B cell (primary cell): ENCODE results near the gene CAV3. TPM values are rescaled to one million over a fixed set of nuclear protein-coding genes. Genes with fewer than 3 reads are reported as not detected.

Experiments used
- ATAC-seq: fragments of 200-7000 bp; cut with Tn5 transposase; one replicate; pipeline ENCODE4 v1.10.0; 2021; ENCODE audit warnings: low read depth, mild to moderate bottlenecking, moderate number of reproducible peaks, moderate library complexity
- CTCF ChIA-PET: fragments of 350-600 bp; sonication (Branson Sonifier 250); formaldehyde crosslinking; loops from one replicate; lab custom pipeline; 2021; ENCODE audit warnings: antibody characterized with exemption, inconsistent platforms; lab: Charles Lee
- POLR2A ChIA-PET: fragments of 350-600 bp; sonication (Branson Sonifier 250); formaldehyde crosslinking; loops from one replicate; lab custom pipeline; 2021; ENCODE audit warnings: antibody characterized with exemption; lab: Charles Lee
- DNase-seq: peaks from one replicate; pipeline ENCODE4 v3.0.0; 2013
- H2AFZ ChIP-seq: 2 replicates; pipeline ENCODE4 v1.6.1; 2012; ENCODE audit warnings: mild to moderate bottlenecking, low read depth, low read length; ENCODE audit not compliant: insufficient read depth, poor library complexity, severe bottlenecking
- H3K27ac ChIP-seq, 2 donors: 1 replicate in 1 of 2; 2 replicates in 1 of 2; pipeline ENCODE4 v1.5.1; 2012 to 2013; ENCODE audit warnings: low read length in 2 of 2, mild to moderate bottlenecking in 2 of 2, moderate library complexity in 1 of 2
- H3K27me3 ChIP-seq, 4 experiments: fragments of 200-600 bp in 1 of 4; sonication (generic) in 1 of 4; replicated peaks in 1 of 4; 1 replicate in 2 of 4; 2 replicates in 2 of 4; pipeline versions ENCODE4 v1.6.1 to v1.7.0; 2013 to 2016; ENCODE audit warnings: low read length in 3 of 4, mild to moderate bottlenecking in 2 of 4, mixed read lengths in 1 of 4, moderate library complexity in 1 of 4; ENCODE audit not compliant: insufficient read depth in 4 of 4, control insufficient read depth in 3 of 4; ENCODE audit errors: control extremely low read depth in 1 of 4
- H3K36me3 ChIP-seq, 2 experiments: replicated peaks in 1 of 2; 1 replicate in 1 of 2; 2 replicates in 1 of 2; pipeline versions ENCODE4 v1.6.1 to v1.7.1; 2013; ENCODE audit warnings: low read length in 1 of 2; ENCODE audit not compliant: insufficient read depth in 2 of 2, control insufficient read depth in 1 of 2; ENCODE audit errors: control extremely low read depth in 1 of 2, extremely low read depth in 1 of 2
- H3K4me1 ChIP-seq, 2 donors: fragments of 200-600 bp in 1 of 2; sonication (generic) in 1 of 2; 1 replicate in 1 of 2; 2 replicates in 1 of 2; pipeline versions ENCODE4 v1.5.1 to v1.6.1; 2013 to 2017; ENCODE audit warnings: low read length in 2 of 2; ENCODE audit not compliant: control insufficient read depth in 2 of 2, insufficient read depth in 2 of 2
- H3K4me2 ChIP-seq: replicated peaks from 2 replicates; pipeline ENCODE3; 2012; ENCODE audit warnings: mild to moderate bottlenecking, low read depth, low read length; ENCODE audit not compliant: poor library complexity, severe bottlenecking
- H3K4me3 ChIP-seq, 5 experiments: fragments of 200-600 bp in 1 of 5; sonication (generic) in 1 of 5; 1 replicate in 3 of 5; 2 replicates in 2 of 5; pipeline versions ENCODE4 v1.5.1 to v1.7.0; 2011 to 2016; ENCODE audit warnings: low read length in 4 of 5, mild to moderate bottlenecking in 4 of 5, low read depth in 2 of 5, control low read depth in 1 of 5, moderate library complexity in 1 of 5; ENCODE audit not compliant: insufficient read depth in 1 of 5; ENCODE audit errors: control extremely low read depth in 1 of 5, extremely low read depth in 1 of 5
- H3K79me2 ChIP-seq: fragments of 200-600 bp; sonication (generic); one replicate; pipeline ENCODE4 v1.6.0; 2016; ENCODE audit warnings: low read length; ENCODE audit not compliant: control insufficient read depth, insufficient read depth
- H3K9ac ChIP-seq: fragments of 200-600 bp; sonication (generic); 2 replicates; pipeline ENCODE4 v1.6.1; 2017; ENCODE audit warnings: mild to moderate bottlenecking, low read length, moderate library complexity
- H3K9me3 ChIP-seq, 3 donors: one replicate each; pipeline versions ENCODE4 v1.6.1 to v1.7.1; 2013; ENCODE audit warnings: low read length in 2 of 3; ENCODE audit not compliant: control insufficient read depth in 2 of 3, insufficient read depth in 1 of 3; ENCODE audit errors: control extremely low read depth in 1 of 3
- H4K20me1 ChIP-seq: 2 replicates; pipeline ENCODE4 v1.6.0; 2012; ENCODE audit warnings: mild to moderate bottlenecking, low read length; ENCODE audit not compliant: insufficient read depth, control insufficient read depth, poor library complexity, severe bottlenecking
- H3K27ac Mint-ChIP-seq: one replicate; pipeline ENCODE4 v1.8.0; 2021; ENCODE audit warnings: mixed read lengths
- H3K27me3 Mint-ChIP-seq: one replicate; pipeline ENCODE4 v1.8.0; 2021; ENCODE audit warnings: mixed read lengths
- H3K4me1 Mint-ChIP-seq: one replicate; pipeline ENCODE4 v1.8.0; 2021; ENCODE audit warnings: mixed read lengths
- H3K4me3 Mint-ChIP-seq: one replicate; pipeline ENCODE4 v1.8.0; 2021; ENCODE audit warnings: mixed read lengths
- H3K9me3 Mint-ChIP-seq: one replicate; pipeline ENCODE4 v1.8.0; 2022; ENCODE audit warnings: mixed read lengths; ENCODE audit not compliant: insufficient read depth
- CTCF ChIP-seq: fragments of 200-600 bp; IDR thresholded peaks from one replicate; pipeline ENCODE4 v1.8.0; 2022; ENCODE audit warnings: antibody characterized with exemption, mild to moderate bottlenecking
- EZH2 ChIP-seq: IDR thresholded peaks from 2 replicates; pipeline ENCODE4 v1.6.1; 2012; ENCODE audit warnings: borderline replicate concordance, low read depth, mild to moderate bottlenecking, moderate library complexity, low read length; ENCODE audit not compliant: insufficient read depth, poor library complexity, severe bottlenecking
- WGBS: methylation state at CpG from one replicate; pipeline ENCODE4 v1.1.5; 2013; ENCODE audit warnings: missing lambda C conversion rate; ENCODE audit not compliant: insufficient coverage; 5-methylcytosine and 5-hydroxymethylcytosine counted together
- intact Hi-C: fragments of 100-400 bp; cut with micrococcal nuclease; formaldehyde crosslinking; loops from one replicate; pipeline ENCODE4 v1.10.0; 2022
- polyA plus RNA-seq: library from polyadenylated mRNA; depleted of rRNA; stranded (reverse); fragments of >200 nt; gene quantifications from 2 replicates; pipeline ENCODE4 v1.2.3, GENCODE V29; 2012
- total RNA-seq, 2 donors: library from RNA; stranded (reverse); fragments of 120-200 nt in 1 of 2; gene quantifications; 1 replicate in 1 of 2; 2 replicates in 1 of 2; pipeline versions ENCODE4 v1.2.3 to v1.2.4, GENCODE V29; 2013 to 2022

Gene CAV3
- total and polyA plus RNA-seq, 2 donors (not counting 1 experiment from before 2014, with no cell fraction given) = not detected

- H3K36me3 ChIP-seq = no peaks in the 10 kb centered on the region
- ChIA-PET POLR2A (no interaction called here), CTCF (no interaction called here)
- H3K79me2 ChIP-seq = no peaks in the 10 kb centered on the region
- H3K4me1 Mint-ChIP-seq = no peaks in the 10 kb centered on the region
- H4K20me1 ChIP-seq = no peaks in the 10 kb centered on the region
- no peaks in the 10 kb centered on the region for H3K9me3 Mint-ChIP-seq
- H3K27ac Mint-ChIP-seq = no peak overlapping the region
- ATAC-seq (no peak), DNase-seq (no peak)
- H2AFZ ChIP-seq = no peak overlapping the region
- H3K4me3 ChIP-seq = no peak overlapping the region
- intact Hi-C loops = no loop called here
- 91% methylated on average over 7 of the region's 9 CpGs for WGBS
- H3K9ac ChIP-seq = no peak overlapping the region
- peaks cover 9% of the 10 kb centered on the region for H3K27me3 Mint-ChIP-seq
- no peaks in the 10 kb centered on the region for H3K4me1 ChIP-seq
- no peak overlapping the region for H3K4me3 Mint-ChIP-seq
- no peak overlapping the region for H3K4me2 ChIP-seq
- TF ChIP-seq EZH2 (no peak), CTCF (no peak)
- no peak overlapping the region for H3K27ac ChIP-seq
- peaks cover 0 to 4% (median 0%) of the 10 kb centered on the region in 3 donors for H3K9me3 ChIP-seq
- H3K27me3 ChIP-seq = no peaks in the 10 kb centered on the region
These were observed 5.7 kb upstream of the CAV3 start for GRCh38 chr3:8727605-8728512.

GRCh38 chr3:8729479-8729878 lies 4.1 kb upstream of the CAV3 start:
- no peaks in the 10 kb centered on the region for H3K36me3 ChIP-seq
- no peaks in the 10 kb centered on the region for H4K20me1 ChIP-seq
- no peak overlapping the region for H3K9ac ChIP-seq
- DNase-seq (no peak), ATAC-seq (no peak)
- H3K4me3 ChIP-seq = no peak overlapping the region
- TF ChIP-seq CTCF (no peak), EZH2 (no peak)
- intact Hi-C loops = no loop called here
- Mint-ChIP-seq H3K27ac (no peak overlapping the region), H3K27me3 (peaks cover 6% of the 10 kb centered on the region), H3K4me1 (no peaks in the 10 kb centered on the region), H3K4me3 (no peak overlapping the region), H3K9me3 (no peaks in the 10 kb centered on the region)
- H2AFZ ChIP-seq = no peak overlapping the region
- 100% methylated on average over 1 of the region's 3 CpGs for WGBS
- ChIA-PET CTCF (interaction anchor here (0.6 kb wide), 1 partner anchor 68 kb away, joined by 3 read pairs; no protein-coding TSS in a partner anchor), POLR2A (no interaction called here)
- no peak overlapping the region for H3K4me2 ChIP-seq
- no peaks in the 10 kb centered on the region for H3K27me3 ChIP-seq
- H3K9me3 ChIP-seq = peaks cover 0 to 7% (median 0%) of the 10 kb centered on the region in 3 donors
- H3K4me1 ChIP-seq = no peaks in the 10 kb centered on the region
- no peaks in the 10 kb centered on the region for H3K79me2 ChIP-seq
- H3K27ac ChIP-seq = no peak overlapping the region
